Hematopoietic multipotent progenitor cell treated with erythropoietin and hydrocortisone succinate and interleukin-3 and kit ligand, for 6 days (in vitro differentiated cells): Measurements from ENCODE around the gene PGLYRP3.
"Not testable (repeated sequence)": the region's sequence is repeated elsewhere in the genome, so short reads cannot be mapped to it uniquely, and the experiment has no call there.

Source experiments
- DNase-seq: peaks from one replicate; pipeline ENCODE4 v3.0.0-alpha.2; 2015

PGLYRP3 gene

DNA sequence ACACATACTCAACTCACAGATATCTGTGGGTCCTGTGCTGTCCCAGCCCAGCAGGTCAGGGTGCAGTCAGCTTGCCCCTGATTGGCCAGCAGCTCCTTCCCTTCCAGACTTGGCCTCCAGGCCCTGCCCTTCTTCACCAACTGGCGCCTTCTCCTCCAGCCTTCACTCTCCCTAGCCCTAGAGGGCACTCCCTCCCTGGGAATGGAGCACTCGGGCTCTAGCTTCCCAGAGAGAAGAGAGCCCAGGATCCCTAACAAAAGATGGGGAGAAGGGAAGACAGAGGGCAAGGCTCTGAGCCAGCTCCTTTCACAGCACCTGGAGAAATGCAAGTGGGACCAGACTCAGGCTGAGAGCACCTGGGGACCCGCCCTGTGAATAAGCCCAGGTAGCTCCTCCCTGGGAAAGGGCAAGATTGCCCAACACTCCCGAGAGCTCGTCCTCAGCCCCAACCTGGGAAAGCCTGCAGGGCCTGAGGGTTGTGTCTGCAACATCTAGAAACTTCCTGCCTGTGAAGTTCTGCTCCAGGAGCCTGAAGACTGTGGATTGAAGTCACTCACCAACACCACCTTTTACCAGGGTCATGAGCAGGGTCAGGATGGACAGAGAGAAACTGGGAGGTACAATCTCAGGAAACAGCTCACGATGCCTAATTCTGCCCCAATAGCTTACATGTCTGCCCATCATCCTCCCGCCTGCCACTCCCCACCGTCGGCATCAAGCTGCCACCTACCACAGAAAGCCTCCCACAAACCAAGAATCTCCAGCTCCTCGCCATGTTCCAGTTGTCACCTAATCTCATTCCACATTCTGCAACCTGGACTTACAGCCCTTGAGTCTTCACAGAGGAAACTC lies 36.0 kb upstream of the PGLYRP3 start, which contains the start of gene PGLYRP4:
PGLYRP4 (minus strand) TSS at position 331 of the 852 bp plus-strand sequence. CDS start 909 bp downstream, outside the sequence.
- DNase-seq, result no peak

DNA sequence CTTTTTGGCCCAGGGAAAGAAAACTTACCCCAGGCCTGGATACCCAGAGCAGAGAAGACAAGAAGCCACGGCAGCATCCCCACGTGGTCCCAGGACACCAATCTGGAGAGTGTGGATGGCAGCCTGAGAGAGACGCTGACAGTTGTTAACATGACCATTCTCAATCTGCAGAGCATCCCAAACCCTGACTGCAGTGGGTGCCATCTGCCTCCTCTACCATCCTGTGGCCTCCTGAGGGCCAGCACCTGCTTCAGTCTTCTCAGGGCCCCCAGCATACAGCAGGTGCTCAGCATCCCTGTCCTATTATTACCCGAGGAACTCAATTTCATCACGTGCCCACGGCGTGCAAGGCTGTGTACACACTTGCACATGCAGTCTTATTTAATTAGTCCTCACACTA lies 35.1 kb upstream of the PGLYRP3 start:
- no peak for DNase-seq

DNA sequence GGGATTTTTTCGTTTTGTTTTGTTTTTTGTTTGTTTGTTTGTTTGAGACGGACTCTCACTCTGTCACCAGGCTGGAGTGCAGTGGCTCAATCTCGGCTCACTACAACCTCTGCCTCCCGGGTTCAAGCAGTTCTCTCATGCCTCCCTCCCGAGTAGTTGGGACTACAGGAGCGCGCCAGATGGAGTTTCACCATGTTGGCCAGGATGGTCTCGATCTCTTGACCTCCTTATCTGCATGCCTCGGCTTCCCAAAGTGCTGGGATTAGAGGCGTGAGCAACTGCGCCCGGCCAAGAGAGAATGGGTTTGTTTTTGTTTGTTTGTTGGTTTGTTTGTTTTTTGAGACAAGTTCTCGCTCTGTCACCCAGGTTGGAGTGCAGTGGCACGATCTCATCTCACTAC lies 34.3 kb upstream of the PGLYRP3 start:
- not testable (repeated sequence) for DNase-seq

DNA sequence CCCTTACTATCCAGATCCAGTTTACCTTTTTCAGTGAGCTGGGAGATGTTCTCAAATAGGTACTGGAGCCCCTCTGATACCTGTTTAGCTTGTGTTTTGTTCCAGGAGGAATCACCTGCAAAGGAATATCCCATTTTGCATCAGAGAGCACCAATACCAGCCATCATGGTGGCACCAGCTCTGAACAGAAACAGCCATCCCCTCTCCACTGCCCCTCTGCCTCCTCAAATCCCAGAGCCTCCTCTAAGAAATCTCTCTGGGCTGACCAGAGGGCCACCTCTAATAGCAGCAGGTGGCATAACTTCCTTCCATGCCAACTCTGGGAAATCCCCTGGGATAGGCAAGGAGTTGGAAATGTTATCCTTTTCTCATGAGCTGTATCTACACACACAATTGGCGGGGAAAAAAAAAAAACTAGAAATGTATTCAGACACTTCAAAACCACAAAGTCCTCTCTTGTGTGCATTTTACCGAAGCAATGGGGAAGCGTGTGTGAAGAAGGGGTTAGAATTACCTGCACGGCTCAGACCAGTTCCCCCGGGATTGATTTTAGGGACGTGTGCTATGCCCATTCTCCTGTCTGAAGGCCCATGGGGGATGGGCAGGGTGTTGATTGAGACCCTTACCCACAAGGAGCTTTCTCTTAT lies 33.4 kb upstream of the PGLYRP3 start:
- DNase-seq, result no peak

DNA sequence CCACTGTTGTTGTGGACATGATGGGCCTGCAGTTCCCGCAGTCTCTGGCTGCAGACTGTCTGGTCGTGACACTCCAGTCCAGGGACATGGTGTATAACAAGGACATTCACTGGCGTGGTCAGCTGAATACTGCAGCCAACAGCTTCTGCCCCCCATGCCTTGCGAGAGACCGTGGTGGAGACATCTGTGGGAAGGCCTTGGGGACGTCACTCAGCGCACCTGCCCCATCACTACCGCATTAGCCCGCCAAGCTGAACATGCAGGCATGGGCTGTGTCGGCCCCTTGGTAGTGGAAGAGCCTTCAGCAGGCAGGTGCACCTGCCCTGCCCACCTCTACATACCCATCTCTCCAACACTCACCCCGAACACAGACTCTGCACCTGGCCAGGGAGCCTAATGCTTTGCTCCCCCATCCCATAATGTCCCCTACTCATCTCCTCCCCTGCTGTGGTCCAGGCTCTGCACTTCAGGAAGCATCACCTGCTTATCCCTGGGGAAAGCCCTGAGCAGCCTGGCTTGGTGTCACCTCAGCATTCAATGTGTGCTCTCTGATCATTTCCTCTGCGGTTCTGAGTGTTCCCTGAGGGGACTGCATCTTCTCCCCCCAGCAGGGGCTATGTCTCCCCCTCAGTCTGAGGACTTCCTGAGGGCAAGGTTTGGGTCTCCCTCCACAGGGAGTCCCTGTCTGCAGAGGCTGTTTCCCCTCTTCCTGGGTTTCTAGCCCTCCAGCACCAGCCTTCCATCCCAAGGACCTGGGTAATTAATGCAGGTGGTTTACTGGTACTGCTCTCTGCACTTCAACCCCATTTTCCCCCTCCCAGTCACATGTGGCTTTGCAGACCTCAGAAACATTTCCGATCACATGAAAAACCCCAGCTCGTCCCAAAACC lies 32.7 kb upstream of the PGLYRP3 start:
- DNase-seq, result no peak

DNA sequence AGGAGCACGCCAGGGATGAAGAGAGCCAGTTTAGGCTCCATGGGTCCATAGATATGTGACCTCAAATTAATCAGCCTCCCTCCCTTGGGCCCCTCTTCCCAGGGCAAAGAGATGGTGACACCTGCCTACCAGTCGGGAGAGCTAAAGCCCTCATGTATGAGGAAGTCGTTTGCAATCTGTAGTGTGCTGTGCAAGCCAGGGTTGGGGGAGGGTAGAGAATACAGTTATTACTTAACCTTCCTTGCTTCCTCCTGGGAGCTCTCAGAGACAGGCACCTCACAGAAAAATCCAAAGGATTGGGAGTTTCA lies 31.9 kb upstream of the PGLYRP3 start:
- peak; percentile 67 for DNase-seq

DNA sequence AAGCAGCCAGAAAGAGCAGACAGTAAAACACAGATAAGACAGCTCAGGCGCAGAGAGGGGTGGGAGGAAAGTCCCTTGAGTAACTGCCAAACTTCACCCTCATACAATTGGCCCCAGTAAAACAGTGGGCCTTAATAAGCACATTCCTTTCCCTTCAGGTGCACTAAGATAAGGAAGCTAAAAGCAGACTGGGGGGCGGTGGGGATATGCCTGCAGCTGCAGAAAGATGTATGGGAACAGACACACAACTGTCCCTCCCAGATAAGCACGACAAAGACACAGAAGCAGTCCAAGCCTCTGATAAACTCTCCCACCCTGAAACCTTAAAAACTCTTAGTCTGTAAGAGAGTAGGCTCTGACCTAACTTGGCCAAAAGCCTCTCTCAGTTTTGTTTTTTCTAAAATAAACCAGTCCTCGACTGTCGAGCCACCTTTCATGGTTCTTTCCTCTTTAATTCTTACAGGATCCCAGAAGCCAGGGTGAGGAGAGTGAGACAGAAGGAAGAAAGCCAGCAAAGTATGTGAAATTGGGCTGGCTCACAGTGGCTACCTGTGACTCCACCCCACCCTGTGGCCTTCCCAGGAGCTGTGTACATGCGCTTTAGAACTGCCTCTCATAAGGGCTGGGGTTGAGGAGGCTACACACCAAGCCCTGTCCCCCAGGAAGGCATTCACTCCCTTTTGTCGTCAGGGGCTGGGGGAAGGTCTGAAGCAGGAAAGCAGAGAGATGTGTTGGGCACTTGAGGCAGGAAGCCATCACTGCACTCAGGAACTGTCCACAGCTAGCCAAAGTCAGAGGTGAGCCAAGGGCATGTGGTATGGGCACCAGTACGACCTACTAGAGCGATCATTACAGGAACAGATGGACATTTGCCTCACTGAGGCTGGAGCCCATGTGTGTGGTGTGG lies 31.3 kb upstream of the PGLYRP3 start:
- DNase-seq, result peak; percentile 96

DNA sequence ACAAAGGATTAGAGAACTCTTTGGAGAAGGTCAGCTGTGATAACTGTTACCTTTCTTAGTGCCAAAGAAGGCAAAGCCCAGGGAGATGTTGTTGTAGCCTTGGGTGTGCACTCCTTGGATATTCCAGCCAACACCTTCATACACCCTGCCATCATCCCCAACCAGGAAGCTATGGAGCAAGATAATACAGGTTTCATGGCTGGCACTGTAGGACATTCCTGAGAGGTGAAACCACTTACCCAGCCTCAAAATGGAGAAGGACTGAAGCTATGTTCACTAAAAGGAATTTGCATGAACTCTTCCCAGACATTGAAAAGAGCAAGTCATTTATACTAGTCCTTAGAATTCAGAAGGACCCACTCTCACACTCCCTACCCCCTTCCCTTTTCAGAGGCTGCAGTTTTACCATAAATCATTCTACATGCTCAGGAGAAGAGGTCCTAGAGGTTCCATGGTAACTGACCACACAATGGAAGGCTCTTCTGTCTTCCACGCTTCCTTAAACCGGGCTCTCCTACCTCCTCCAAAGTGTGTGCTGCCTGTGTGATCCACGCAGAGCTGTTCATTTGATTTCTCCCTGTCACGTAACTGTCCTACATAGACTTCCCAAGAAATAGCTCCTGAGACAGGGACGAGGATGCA lies 30.4 kb upstream of the PGLYRP3 start:
- no peak for DNase-seq

DNA sequence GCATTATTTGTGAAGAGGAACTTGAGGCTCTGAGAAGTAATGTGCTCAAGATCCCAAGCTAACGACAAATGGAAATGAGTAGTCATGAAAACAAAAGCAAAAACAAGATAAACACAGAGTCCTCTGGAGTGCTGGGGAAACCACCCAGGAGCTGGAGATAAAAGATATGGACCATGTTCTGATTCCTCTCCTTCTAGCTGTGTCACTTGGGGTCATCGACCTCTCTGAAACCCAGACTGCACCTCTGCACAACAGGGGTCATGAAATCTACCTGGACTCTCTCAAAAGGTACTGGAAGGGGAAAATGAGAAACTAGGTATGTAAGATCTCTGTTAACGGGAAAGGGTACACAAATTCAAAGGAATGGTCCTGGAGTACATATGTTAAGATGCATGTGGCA lies 29.4 kb upstream of the PGLYRP3 start:
- no peak for DNase-seq

DNA sequence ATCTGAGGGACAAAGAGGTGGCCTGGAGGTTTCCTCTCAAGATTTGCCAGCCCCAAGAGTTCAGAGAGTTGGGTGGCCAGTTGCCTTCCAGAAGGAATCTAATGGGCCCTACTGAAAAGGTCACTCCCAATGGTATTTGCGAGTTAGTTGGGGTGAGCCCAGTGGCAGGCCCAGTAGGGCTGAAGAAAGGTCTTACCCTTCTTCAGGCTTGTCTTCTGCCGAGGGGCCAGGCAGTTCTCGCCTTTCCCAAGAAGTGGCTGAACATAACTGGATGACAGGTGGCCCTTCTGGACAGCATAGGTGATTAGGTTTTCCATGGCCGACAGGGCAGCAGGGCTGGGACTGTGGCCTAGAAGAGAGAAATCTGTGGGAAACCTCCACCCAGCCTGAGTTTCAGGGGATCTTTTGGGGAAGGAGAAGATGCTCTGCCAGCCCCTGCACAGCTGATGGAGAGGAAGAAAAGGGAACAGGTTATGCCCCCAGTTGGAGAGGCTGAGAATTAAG lies 28.7 kb upstream of the PGLYRP3 start:
- DNase-seq, result no peak

DNA sequence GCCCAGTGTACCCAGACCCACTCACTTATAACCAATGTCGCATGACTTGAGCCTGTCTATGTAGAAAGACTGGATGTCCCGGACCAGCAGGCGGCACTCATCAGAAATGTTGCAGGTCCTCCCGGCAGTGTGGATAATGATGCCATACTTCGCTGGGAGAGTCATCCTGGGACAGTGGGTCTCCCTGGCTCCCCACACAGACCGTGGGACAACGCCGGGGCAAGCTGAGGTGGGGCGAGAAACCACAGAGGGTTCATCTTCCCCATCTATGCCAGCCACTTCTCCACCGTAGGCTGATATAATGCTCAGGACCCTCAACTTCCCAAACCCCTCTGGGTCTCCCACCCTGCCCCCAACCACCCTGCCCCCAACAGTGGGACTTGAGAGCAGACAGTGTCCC lies 27.6 kb upstream of the PGLYRP3 start:
- DNase-seq, result no peak

DNA sequence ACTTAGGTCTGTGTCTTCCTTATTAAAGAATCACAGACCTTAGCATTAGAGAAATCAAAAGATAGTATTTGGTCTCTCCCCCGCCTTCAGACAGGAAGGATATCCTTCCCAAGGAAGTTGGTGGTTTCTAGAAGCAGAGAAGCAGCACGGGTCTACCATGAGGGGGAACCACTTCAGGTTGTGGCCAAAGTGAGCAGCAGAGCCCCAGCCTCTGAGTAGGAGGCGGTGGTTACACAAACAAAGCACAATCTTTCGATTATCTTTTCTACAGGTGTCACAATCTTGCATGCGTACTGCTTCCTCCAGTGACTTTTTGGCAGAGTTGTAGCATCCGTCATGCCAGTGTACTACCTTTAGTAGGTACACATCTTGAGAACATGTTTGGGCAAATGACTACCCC lies 27.1 kb upstream of the PGLYRP3 start:
- no peak for DNase-seq

DNA sequence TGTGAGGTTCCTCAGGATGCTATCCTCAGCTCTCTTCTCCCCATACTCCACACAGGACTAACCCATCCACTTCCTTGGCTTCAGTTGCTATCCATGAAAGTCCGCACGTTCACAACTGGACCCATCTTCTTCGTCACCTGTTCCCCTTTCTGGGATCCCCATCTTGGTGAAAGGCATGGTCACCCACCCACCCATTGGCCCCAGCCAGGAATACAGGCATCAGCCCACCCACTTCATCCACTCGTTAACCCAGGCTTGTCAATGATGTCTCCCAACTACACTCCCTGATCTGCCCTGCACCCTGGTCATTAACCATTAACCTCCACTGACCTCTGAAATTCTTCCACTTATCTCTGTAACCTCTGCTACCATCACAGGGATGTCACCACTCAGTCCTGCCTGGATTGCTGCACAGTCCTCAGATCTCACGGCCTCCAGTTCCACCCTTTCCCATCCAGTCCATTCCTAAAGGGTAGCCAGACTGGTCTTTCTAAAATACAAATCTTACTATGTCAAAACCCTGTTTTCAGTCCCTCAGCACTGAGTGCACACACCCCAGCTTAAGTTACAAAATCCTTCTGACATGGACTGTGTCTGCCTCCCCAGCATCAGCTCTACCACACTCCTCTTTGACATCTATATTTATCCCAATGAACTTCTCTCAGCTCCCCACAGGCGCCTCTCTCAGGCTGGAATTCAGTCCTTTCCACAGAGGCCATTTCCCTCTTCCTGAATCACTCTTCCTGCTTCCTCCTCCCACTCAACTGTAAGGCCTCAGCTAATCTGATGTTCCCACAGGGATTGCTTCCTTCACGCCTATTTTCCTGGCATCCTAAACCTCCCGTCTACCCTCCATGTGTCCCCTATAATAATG lies 25.5 kb upstream of the PGLYRP3 start:
- no peak for DNase-seq

DNA sequence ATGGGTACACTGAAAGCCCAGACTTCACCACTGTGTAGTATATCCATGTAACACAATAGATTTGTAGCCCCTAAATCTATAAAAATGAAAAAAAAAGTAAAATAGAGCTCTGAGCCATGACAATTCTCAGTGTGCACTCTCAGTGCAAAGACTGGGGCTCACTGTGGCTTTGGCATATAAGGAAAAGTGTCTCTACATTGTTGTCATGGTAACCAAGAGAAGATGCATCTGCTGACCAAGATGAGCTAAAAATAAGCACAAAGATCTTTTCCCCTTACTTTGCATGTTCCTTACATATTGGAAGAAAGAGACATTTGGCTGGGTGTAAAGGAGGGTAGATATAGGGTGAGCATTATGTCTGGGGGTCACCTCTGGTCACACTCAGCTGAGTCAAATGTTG lies 23.9 kb upstream of the PGLYRP3 start:
- DNase-seq, result no peak

DNA sequence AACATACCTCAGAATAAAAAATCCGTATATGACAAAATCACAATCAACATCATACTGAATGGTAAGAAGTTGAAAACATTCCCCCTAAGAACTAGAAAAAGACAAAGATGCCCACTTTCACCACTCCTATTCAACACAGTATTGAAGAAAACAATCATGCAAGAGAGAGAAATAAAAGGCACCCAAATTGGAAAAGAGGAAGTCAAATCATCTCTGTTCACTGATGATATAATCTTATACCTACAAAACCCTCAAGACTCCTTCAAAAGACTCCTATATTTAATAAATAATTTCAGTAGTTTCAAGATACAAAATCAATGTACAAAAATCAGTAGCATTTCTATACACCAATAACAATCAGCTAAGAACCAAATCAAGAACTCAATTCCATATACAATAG lies 21.1 kb upstream of the PGLYRP3 start:
- no peak for DNase-seq

DNA sequence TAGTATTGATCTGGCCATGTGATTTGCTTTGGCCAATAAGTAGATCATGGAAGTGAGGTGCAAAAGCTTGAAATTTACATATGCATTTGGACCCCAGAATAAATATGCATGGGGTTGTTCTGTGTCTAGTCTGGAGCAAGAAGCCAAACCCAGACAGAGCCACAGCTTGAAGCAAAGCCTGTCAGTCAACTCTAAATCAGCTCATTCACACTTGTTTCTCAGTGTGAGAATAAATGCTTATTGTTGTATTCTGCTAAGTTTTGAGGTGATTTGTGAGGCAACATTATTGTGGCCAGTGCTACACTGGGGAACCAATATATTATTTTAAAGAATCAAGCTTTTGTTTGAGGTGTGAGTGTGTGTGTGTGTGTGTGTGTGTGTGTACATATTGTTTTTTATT lies 12.2 kb upstream of the PGLYRP3 start:
- no peak for DNase-seq

DNA sequence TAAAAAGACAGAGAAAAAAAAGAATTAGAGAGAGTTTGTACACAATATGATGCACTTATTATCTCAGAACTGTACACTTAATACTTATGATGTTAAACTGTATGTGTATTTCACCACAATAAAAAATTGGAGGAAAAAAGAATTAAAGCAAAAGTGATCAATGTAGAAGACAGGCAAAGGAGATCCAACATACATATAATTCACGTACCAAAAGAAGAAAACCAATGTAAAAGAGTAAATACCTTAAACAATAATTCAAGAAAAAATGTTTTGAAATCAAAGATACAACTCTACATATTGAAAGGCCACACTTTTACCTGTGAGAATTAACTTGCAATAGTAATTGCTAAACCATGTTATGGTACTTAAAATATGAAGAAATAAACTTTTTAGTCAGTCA lies 9.8 kb upstream of the PGLYRP3 start:
- no peak for DNase-seq

DNA sequence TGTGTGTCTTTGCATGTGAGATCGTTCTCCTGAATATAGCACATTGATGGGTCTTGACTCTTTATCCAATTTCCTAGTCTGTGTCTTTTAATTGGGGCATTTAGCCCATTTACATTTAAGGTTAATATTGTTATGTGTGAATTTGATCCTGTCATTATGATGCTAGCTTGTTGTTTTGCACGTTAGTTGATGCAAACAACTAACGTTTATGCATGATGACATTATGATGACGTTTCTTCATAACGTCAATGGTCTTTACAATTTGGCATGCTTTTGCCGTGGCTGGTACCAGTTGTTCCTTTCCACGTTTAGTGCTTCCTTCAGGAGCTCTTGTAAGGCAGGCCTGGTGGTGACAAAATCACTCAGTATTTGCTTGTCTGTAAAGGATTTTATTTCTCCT lies 5.4 kb upstream of the PGLYRP3 start:
- DNase-seq, result not testable (repeated sequence)

DNA sequence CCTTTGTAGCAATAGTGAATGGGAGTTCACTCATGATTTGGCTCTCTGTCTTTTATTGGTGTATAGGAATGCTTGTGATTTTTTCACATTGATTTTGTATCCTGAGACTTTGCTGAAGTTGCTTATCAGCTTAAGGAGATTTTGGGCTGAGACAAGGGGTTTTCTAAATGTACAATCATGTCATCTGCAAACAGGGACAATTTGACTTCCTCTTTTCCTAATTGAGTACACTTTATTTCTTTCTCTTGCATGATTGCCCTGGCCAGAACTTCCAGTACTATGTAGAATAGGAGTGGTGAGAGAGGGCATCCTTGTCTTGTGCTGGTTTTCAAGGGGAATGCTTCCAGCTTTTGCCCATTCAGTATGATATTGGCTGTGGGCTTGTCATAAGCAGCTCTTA lies 3.3 kb upstream of the PGLYRP3 start:
- DNase-seq, result not testable (repeated sequence)

DNA sequence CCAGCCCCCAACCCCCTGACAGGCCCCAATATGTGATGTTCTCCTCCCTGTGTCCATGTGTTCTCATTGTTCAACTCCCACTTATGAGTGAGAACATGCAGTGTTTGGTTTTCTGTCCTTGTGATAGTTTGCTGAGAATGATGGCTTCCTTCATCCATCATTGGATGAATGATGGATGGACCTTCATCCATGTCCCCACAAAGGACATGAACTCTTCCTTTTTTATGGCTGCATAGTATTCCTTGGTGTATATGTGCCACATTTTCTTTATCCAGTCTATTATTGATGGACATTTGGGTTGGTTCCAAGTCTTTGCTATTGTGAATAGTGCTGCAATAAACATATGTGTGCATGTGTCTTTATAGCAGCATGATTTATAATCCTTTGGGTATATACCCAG lies 1.6 kb upstream of the PGLYRP3 start:
- not testable (repeated sequence) for DNase-seq

DNA sequence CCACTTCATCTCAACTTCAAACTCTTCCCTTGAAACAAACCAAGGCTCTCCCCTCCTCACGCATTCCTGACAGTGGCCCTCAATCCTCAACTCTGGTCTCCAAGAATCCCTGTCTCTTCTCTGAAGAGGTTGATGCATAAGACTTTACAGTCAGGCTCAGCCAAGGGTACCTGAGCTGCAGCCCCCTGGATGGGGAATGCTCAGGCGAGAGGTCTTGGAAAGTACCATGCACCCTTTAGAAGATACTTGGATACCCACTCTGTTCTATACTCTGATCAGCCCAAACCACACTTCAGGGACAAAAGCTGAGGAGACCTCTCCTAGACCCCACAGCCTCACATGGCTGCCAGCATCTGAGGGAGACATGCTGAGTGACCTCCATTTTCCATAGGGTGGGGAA lies 536 bp upstream of the PGLYRP3 start:
- DNase-seq, result no peak
